Fibroblast of villous mesenchyme (primary cell): Measurements from ENCODE around the gene ARHGAP19. TPM values are rescaled to one million over a fixed set of nuclear protein-coding genes. Genes with fewer than 3 reads are reported as not detected.
"Not testable (repeated sequence)": the region's sequence is repeated elsewhere in the genome, so short reads cannot be mapped to it uniquely, and the experiment has no call there.

Experiments
- DNase-seq: peaks from one replicate; pipeline ENCODE4 v3.0.0-alpha.2; 2010; ENCODE audit warnings: low read depth
- H3K4me3 ChIP-seq: 2 replicates; pipeline ENCODE4 v1.5.1; 2011; ENCODE audit warnings: low read depth, mild to moderate bottlenecking, low read length
- CTCF ChIP-seq: IDR thresholded peaks from 2 replicates; pipeline ENCODE4 v1.5.1; 2012; ENCODE audit warnings: low read depth, mild to moderate bottlenecking, low read length; ENCODE audit not compliant: insufficient read depth
- total RNA-seq: library from RNA; depleted of rRNA; stranded (reverse); fragments of >200 nt; gene quantifications from 2 replicates; pipeline ENCODE4 v1.2.3, GENCODE V29; 2012

Gene ARHGAP19
- total RNA-seq, 1 donor: 13.4 TPM

- no peak overlapping the region for H3K4me3 ChIP-seq
- no peak for TF ChIP-seq CTCF
- DNase-seq: peak; percentile 66
These were observed 5.3 kb upstream of the ARHGAP19 start for GRCh38 chr10:97297556-97298222.

- no peak for DNase-seq
- no peak overlapping the region for H3K4me3 ChIP-seq
- no peak for TF ChIP-seq CTCF
These were observed 393 bp upstream of the ARHGAP19 start for GRCh38 chr10:97292862-97293198.

- H3K4me3 ChIP-seq: peak overlapping the region; percentile 80
- DNase-seq: no peak
- TF ChIP-seq CTCF: no peak
These were observed 910 bp downstream of the ARHGAP19 start for GRCh38 chr10:97291357-97292096.

- H3K4me3 ChIP-seq: peak overlapping the region; percentile 80
- not testable (repeated sequence) for DNase-seq
These were observed 1.7 kb downstream of the ARHGAP19 start for GRCh38 chr10:97290576-97291356.

- H3K4me3 ChIP-seq, DNase-seq: not testable (repeated sequence)
These were observed 2.4 kb downstream of the ARHGAP19 start for GRCh38 chr10:97290076-97290475.

GRCh38 chr10:97280783-97281182, 11.7 kb downstream of the ARHGAP19 start:
- no peak for TF ChIP-seq CTCF
- no peak for DNase-seq
- no peak overlapping the region for H3K4me3 ChIP-seq

- no peak overlapping the region for H3K4me3 ChIP-seq
- no peak for TF ChIP-seq CTCF
- DNase-seq: peak; percentile 66
These were observed 13.2 kb downstream of the ARHGAP19 start for GRCh38 chr10:97279121-97279815.
